Ishikawa (cell line): ENCODE data around the gene GNA15.
A peak's percentile ranks its signal among the peaks of the same experiment; 100 is the strongest.

Source experiments
- CEBPB ChIP-seq: IDR thresholded peaks from 2 replicates; pipeline ENCODE4 v1.6.1; 2012
- CREB1 ChIP-seq: IDR thresholded peaks from 2 replicates; pipeline ENCODE4 v1.6.1; 2012; ENCODE audit warnings: low read depth
- EGR1 ChIP-seq: IDR thresholded peaks from 2 replicates; pipeline ENCODE4 v1.6.1; 2012
- EP300 ChIP-seq: IDR thresholded peaks from 2 replicates; pipeline ENCODE4 v1.6.1; 2012; ENCODE audit warnings: borderline replicate concordance
- FOXM1 ChIP-seq: IDR thresholded peaks from 2 replicates; pipeline ENCODE4 v1.6.1; 2012; ENCODE audit warnings: low read depth, borderline replicate concordance
- MAX ChIP-seq: IDR thresholded peaks from 2 replicates; pipeline ENCODE4 v1.6.1; 2012
- NFIC ChIP-seq: IDR thresholded peaks from 2 replicates; pipeline ENCODE4 v1.6.1; 2012
- RAD21 ChIP-seq: IDR thresholded peaks from 2 replicates; pipeline ENCODE4 v1.6.1; 2012; ENCODE audit warnings: low read depth
- TAF1 ChIP-seq: IDR thresholded peaks from 2 replicates; pipeline ENCODE4 v1.6.1; 2012; ENCODE audit warnings: low read depth, mild to moderate bottlenecking
- TCF12 ChIP-seq: IDR thresholded peaks from 2 replicates; pipeline ENCODE4 v1.6.1; 2012; ENCODE audit warnings: low read depth
- TEAD4 ChIP-seq: IDR thresholded peaks from 2 replicates; pipeline ENCODE4 v1.6.1; 2012
- YY1 ChIP-seq: IDR thresholded peaks from 2 replicates; pipeline ENCODE4 v1.6.1; 2012; ENCODE audit warnings: low read depth
- ZBTB7A ChIP-seq: IDR thresholded peaks from 2 replicates; pipeline ENCODE4 v1.6.1; 2012; ENCODE audit warnings: low read depth
- TF ChIP-seq, protein P1 (sequence below): IDR thresholded peaks from 2 replicates; pipeline ENCODE4 v1.6.1; 2012
- TF ChIP-seq, protein P2 (sequence below): IDR thresholded peaks from 2 replicates; pipeline ENCODE4 v1.6.1; 2012; ENCODE audit warnings: low read depth, mild to moderate bottlenecking

Gene GNA15

DNA sequence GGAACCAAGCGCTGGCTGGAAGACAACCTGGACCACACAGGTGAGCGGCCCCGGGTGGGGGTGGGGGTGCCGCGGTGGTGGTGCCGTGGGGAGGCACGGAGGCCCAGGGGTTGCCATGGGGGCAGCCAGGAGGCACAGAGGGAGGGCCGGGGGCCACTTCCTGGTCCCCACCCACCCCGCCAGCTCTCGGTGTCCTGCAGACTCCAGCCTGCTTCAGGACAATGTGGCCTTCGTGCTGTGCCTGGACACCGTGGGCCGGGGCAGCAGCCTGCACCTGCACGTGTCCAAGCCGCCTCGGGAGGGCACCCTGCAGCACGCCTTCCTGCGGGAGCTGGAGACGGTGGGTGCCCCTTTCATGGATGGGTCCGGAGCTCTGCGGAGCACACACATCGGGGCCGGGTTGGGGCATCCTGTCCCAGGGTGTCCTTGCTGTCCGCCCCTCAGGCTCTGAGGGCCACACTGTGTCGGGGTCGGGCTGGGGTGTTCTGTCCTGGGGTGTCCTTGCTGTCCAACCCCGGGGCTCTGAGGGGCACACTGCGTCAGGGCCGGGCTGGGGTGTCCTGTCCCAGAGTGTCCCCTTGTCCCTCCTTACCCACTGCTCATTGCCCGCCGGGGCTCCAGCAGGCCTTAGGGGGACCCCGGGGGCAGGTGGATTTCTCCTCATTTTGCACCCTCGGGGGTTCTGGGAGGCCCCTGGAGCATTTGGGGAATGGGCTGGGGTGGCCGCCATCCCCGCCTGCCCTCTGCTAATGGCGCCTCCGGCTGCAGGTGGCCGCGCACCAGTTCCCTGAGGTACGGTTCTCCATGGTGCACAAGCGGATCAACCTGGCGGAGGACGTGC lies 68.2 kb downstream of the GNA15 start:
- no peak for TF ChIP-seq EP300
- no peak for TF ChIP-seq EGR1
- no peak for TF ChIP-seq RAD21
- TF ChIP-seq TAF1: no peak
- no peak for TF ChIP-seq CREB1
- no peak for TF ChIP-seq NFIC
- TF ChIP-seq FOXM1: no peak
- TF ChIP-seq MAX: no peak
- TF ChIP-seq TEAD4: no peak
- TF ChIP-seq YY1: no peak
- TF ChIP-seq CEBPB: no peak
- TF ChIP-seq, protein P1, sequence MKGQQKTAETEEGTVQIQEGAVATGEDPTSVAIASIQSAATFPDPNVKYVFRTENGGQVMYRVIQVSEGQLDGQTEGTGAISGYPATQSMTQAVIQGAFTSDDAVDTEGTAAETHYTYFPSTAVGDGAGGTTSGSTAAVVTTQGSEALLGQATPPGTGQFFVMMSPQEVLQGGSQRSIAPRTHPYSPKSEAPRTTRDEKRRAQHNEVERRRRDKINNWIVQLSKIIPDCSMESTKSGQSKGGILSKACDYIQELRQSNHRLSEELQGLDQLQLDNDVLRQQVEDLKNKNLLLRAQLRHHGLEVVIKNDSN: no peak
- no peak for TF ChIP-seq ZBTB7A
- no peak for TF ChIP-seq TCF12
- TF ChIP-seq, protein P2, sequence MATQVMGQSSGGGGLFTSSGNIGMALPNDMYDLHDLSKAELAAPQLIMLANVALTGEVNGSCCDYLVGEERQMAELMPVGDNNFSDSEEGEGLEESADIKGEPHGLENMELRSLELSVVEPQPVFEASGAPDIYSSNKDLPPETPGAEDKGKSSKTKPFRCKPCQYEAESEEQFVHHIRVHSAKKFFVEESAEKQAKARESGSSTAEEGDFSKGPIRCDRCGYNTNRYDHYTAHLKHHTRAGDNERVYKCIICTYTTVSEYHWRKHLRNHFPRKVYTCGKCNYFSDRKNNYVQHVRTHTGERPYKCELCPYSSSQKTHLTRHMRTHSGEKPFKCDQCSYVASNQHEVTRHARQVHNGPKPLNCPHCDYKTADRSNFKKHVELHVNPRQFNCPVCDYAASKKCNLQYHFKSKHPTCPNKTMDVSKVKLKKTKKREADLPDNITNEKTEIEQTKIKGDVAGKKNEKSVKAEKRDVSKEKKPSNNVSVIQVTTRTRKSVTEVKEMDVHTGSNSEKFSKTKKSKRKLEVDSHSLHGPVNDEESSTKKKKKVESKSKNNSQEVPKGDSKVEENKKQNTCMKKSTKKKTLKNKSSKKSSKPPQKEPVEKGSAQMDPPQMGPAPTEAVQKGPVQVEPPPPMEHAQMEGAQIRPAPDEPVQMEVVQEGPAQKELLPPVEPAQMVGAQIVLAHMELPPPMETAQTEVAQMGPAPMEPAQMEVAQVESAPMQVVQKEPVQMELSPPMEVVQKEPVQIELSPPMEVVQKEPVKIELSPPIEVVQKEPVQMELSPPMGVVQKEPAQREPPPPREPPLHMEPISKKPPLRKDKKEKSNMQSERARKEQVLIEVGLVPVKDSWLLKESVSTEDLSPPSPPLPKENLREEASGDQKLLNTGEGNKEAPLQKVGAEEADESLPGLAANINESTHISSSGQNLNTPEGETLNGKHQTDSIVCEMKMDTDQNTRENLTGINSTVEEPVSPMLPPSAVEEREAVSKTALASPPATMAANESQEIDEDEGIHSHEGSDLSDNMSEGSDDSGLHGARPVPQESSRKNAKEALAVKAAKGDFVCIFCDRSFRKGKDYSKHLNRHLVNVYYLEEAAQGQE: no peak

- no peak for TF ChIP-seq CEBPB
These were observed 68.9 kb downstream of the GNA15 start for GRCh38 chr19:3204646-3205275.

- TF ChIP-seq CREB1 (no peak), TCF12 (no peak), EGR1 (no peak), EP300 (no peak), FOXM1 (no peak), NFIC (no peak), ZBTB7A (no peak), MAX (no peak), RAD21 (no peak), TEAD4 (no peak)
- TF ChIP-seq, protein P2: no peak
These were observed 70.6 kb downstream of the GNA15 start for GRCh38 chr19:3206216-3206953.

DNA sequence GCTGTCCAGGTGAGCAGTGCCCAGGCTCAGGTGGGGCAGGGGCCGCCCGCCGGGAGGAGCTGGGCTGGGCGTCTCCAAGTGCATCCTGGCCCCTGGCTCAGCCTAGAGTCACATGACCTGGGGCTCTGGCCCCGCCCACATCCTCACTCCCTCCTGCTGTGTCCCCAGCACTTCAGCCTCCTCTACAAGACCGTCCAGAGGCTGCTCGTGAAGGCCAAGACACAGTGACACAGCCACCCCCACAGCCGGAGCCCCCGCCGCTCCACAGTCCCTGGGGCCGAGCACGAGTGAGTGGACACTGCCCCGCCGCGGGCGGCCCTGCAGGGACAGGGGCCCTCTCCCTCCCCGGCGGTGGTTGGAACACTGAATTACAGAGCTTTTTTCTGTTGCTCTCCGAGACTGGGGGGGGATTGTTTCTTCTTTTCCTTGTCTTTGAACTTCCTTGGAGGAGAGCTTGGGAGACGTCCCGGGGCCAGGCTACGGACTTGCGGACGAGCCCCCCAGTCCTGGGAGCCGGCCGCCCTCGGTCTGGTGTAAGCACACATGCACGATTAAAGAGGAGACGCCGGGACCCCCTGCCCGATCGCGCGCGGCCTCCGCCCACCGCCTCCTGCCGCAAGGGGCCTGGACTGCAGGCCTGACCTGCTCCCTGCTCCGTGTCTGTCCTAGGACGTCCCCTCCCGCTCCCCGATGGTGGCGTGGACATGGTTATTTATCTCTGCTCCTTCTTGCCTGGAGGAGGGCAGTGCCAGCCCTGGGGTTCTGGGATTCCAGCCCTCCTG lies 71.8 kb downstream of the GNA15 start:
- TF ChIP-seq TEAD4 (no peak), RAD21 (no peak), EP300 (no peak), CEBPB (no peak)
- TF ChIP-seq, protein P1: peak; percentile 90
- TF ChIP-seq, protein P2: no peak
